CD14-positive monocyte (primary cell): ENCODE data around the gene VAV2. TPM values are rescaled to one million over a fixed set of nuclear protein-coding genes. Genes with fewer than 3 reads are reported as not detected.
A peak's percentile ranks its signal among the peaks of the same experiment; 100 is the strongest.

Experiments
- DNase-seq, 3 donors: peaks; one replicate each; pipeline ENCODE4 v3.0.0-alpha.2; 2011 to 2022
- H2AFZ ChIP-seq: 2 replicates; pipeline ENCODE4 v1.6.0; 2012; ENCODE audit warnings: mild to moderate bottlenecking, low read depth, low read length, inconsistent platforms; ENCODE audit not compliant: insufficient read depth, poor library complexity, severe bottlenecking
- H3K27ac ChIP-seq, 2 donors: 1 replicate in 1 of 2; 2 replicates in 1 of 2; pipeline ENCODE4 v1.5.1; 2012 to 2013; ENCODE audit warnings: low read length in 2 of 2, control low read depth in 1 of 2, inconsistent platforms in 1 of 2, low read depth in 1 of 2, mild to moderate bottlenecking in 1 of 2
- H3K27me3 ChIP-seq, 2 donors: one replicate each; pipeline versions ENCODE4 v1.6.0 to v1.6.1; 2011 to 2013; ENCODE audit warnings: low read length in 2 of 2; ENCODE audit not compliant: control insufficient read depth in 2 of 2, insufficient read depth in 2 of 2
- H3K36me3 ChIP-seq, 2 donors: replicated peaks in 1 of 2; 1 replicate in 1 of 2; 2 replicates in 1 of 2; pipeline versions ENCODE4 v1.5.1 to v1.6.1; 2012 to 2013; ENCODE audit warnings: low read length in 2 of 2, control low read depth in 1 of 2, inconsistent platforms in 1 of 2, mild to moderate bottlenecking in 1 of 2; ENCODE audit not compliant: insufficient read depth in 2 of 2, control insufficient read depth in 1 of 2
- H3K4me1 ChIP-seq, 2 donors: 1 replicate in 1 of 2; 2 replicates in 1 of 2; pipeline versions ENCODE4 v1.5.1 to v1.6.1; 2012 to 2013; ENCODE audit warnings: low read length in 2 of 2, control low read depth in 1 of 2, inconsistent platforms in 1 of 2, mild to moderate bottlenecking in 1 of 2, moderate library complexity in 1 of 2; ENCODE audit not compliant: insufficient read depth in 2 of 2, control insufficient read depth in 1 of 2
- H3K4me2 ChIP-seq: replicated peaks from 2 replicates; pipeline ENCODE3; 2012; ENCODE audit warnings: low read length, moderate library complexity, mild to moderate bottlenecking; ENCODE audit not compliant: poor library complexity, severe bottlenecking; ENCODE audit errors: extremely low read depth
- H3K4me3 ChIP-seq, 3 experiments: fragments of 200-600 bp in 1 of 3; sonication (generic) in 1 of 3; replicated peaks in 1 of 3; 1 replicate in 2 of 3; 2 replicates in 1 of 3; pipeline ENCODE4 v1.5.1; 2011 to 2013; ENCODE audit warnings: low read length in 3 of 3, mild to moderate bottlenecking in 3 of 3, control low read depth in 2 of 3, low read depth in 2 of 3, inconsistent platforms in 1 of 3, moderate library complexity in 1 of 3
- H3K79me2 ChIP-seq: 2 replicates; pipeline ENCODE4 v1.6.0; 2012; ENCODE audit warnings: mild to moderate bottlenecking, control low read depth, inconsistent platforms, low read length, moderate library complexity; ENCODE audit not compliant: insufficient read depth
- H3K9ac ChIP-seq: 2 replicates; pipeline ENCODE4 v1.6.0; 2017; ENCODE audit warnings: low read length, mild to moderate bottlenecking; ENCODE audit not compliant: insufficient read depth, poor library complexity, severe bottlenecking
- H3K9me3 ChIP-seq, 2 donors: replicated peaks in 1 of 2; 1 replicate in 1 of 2; 2 replicates in 1 of 2; pipeline versions ENCODE4 v1.5.1 to v1.6.1; 2012 to 2013; ENCODE audit warnings: low read length in 2 of 2, control low read depth in 1 of 2; ENCODE audit not compliant: control insufficient read depth in 1 of 2, insufficient read depth in 1 of 2
- H4K20me1 ChIP-seq: 2 replicates; pipeline ENCODE4 v1.6.0; 2012; ENCODE audit warnings: mild to moderate bottlenecking, low read length, control low read depth, moderate library complexity; ENCODE audit not compliant: insufficient read depth
- H3K27ac Mint-ChIP-seq, 7 donors: one replicate each; pipeline ENCODE4 v1.8.0; 2020; ENCODE audit warnings: mild to moderate bottlenecking in 7 of 7, mixed read lengths in 7 of 7, moderate library complexity in 6 of 7, inconsistent platforms in 2 of 7
- H3K27me3 Mint-ChIP-seq, 3 donors: one replicate each; pipeline ENCODE4 v1.8.0; 2021 to 2022; ENCODE audit warnings: low read depth in 3 of 3, mild to moderate bottlenecking in 3 of 3, mixed read lengths in 3 of 3, moderate library complexity in 3 of 3, inconsistent platforms in 1 of 3
- H3K36me3 Mint-ChIP-seq, 2 donors: one replicate each; pipeline ENCODE4 v1.8.0; 2020; ENCODE audit warnings: mixed read lengths in 2 of 2, inconsistent platforms in 1 of 2, mild to moderate bottlenecking in 1 of 2
- H3K4me1 Mint-ChIP-seq: one replicate; pipeline ENCODE4 v1.8.0; 2020; ENCODE audit warnings: mild to moderate bottlenecking, mixed read lengths
- H3K4me3 Mint-ChIP-seq, 2 donors: one replicate each; pipeline ENCODE4 v1.8.0; 2020; ENCODE audit warnings: mild to moderate bottlenecking in 2 of 2, mixed read lengths in 2 of 2, moderate library complexity in 1 of 2
- H3K9me3 Mint-ChIP-seq, 7 donors: one replicate each; pipeline ENCODE4 v1.8.0; 2020 to 2022; ENCODE audit warnings: mixed read lengths in 7 of 7, mild to moderate bottlenecking in 6 of 7, moderate library complexity in 6 of 7, inconsistent platforms in 2 of 7
- WGBS: methylation state at CpG from one replicate; pipeline ENCODE4 v1.1.5; 2013; ENCODE audit warnings: missing lambda C conversion rate; ENCODE audit not compliant: insufficient coverage; 5-methylcytosine and 5-hydroxymethylcytosine counted together
- intact Hi-C, 2 donors: fragments of 100-400 bp; cut with micrococcal nuclease; formaldehyde crosslinking; loops; one replicate each; pipeline versions ENCODE4 v1.15.0 to v1.15.1; 2023
- polyA plus RNA-seq, 3 donors: library from polyadenylated mRNA; depleted of rRNA in 1 of 3; unstranded in 2 of 3; stranded (reverse) in 1 of 3; fragments of 300-500 nt in 2 of 3; fragments of >200 nt in 1 of 3; fragmentation: Illumina TruSeq in 2 of 3; gene quantifications; 1 replicate in 2 of 3; 2 replicates in 1 of 3; pipeline ENCODE4 v1.2.3, GENCODE V29; 2012 to 2021
- TF ChIP-seq, protein P1 (sequence below): fragments of 200-600 bp; IDR thresholded peaks from one replicate; pipeline ENCODE4 v1.8.0; 2022; ENCODE audit warnings: antibody characterized with exemption, mild to moderate bottlenecking

The VAV2 gene
- polyA plus RNA-seq, 3 donors: 2.3 to 13.6 (median 2.3) TPM

DNA sequence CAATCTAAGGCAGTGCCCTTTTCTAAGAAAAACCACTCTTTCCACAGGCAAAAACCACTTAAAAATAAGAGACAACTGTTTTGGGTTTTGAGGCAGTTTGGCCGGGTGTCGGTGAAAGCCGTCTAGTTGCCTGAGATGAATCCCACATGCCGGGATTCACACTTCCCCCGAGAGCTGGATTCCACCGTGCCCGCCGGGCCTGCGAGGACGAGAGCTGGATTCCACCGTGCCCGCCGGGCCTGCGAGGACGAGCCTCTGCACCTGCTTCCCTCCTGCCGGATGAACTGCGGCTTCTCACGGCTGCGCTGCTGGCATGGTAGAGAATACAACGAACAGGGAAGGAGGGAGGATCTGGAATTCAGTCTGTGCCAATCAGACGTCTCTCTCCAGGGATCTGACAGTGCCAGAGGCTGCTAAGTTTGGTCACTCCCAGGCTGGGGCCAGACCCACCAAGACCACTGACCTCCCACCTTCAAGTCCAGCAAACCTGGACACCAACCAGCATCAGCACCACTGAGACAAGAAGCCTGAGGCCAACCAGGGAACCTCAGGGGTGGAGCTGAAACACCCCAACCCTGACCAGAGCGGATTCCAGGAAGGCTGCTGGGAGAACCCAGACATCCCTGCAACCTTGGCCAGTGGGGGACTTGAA, 23.0 kb downstream of the VAV2 start:
- Mint-ChIP-seq H3K27me3 (peaks cover 0 to 4% (median 2%) of the 10 kb centered on the region in 3 donors), H3K4me1 (peaks cover 11% of the 10 kb centered on the region), H3K36me3 (peaks cover 0 to 6% of the 10 kb centered on the region in 2 donors), H3K27ac (peak overlapping the region in 1 of 7 donors; percentile 60), H3K4me3 (no peak overlapping the region), H3K9me3 (peaks cover 8 to 17% (median 12%) of the 10 kb centered on the region in 7 donors)
- Histone ChIP-seq H3K27me3 (no peaks in the 10 kb centered on the region), H3K9ac (no peak overlapping the region), H3K4me2 (no peak overlapping the region), H3K27ac (no peak overlapping the region), H4K20me1 (peaks cover 93% of the 10 kb centered on the region), H3K9me3 (peaks cover 1 to 8% of the 10 kb centered on the region in 2 donors), H3K4me3 (no peak overlapping the region), H3K79me2 (peaks cover 29% of the 10 kb centered on the region), H3K4me1 (no peaks in the 10 kb centered on the region), H2AFZ (no peak overlapping the region), H3K36me3 (no peaks in the 10 kb centered on the region)
- DNase-seq: no peak
- TF ChIP-seq, protein P1, sequence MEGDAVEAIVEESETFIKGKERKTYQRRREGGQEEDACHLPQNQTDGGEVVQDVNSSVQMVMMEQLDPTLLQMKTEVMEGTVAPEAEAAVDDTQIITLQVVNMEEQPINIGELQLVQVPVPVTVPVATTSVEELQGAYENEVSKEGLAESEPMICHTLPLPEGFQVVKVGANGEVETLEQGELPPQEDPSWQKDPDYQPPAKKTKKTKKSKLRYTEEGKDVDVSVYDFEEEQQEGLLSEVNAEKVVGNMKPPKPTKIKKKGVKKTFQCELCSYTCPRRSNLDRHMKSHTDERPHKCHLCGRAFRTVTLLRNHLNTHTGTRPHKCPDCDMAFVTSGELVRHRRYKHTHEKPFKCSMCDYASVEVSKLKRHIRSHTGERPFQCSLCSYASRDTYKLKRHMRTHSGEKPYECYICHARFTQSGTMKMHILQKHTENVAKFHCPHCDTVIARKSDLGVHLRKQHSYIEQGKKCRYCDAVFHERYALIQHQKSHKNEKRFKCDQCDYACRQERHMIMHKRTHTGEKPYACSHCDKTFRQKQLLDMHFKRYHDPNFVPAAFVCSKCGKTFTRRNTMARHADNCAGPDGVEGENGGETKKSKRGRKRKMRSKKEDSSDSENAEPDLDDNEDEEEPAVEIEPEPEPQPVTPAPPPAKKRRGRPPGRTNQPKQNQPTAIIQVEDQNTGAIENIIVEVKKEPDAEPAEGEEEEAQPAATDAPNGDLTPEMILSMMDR: no peak
- intact Hi-C loops: no loop called here
- WGBS: 94% methylated on average over 18 of the region's 22 CpGs

DNA sequence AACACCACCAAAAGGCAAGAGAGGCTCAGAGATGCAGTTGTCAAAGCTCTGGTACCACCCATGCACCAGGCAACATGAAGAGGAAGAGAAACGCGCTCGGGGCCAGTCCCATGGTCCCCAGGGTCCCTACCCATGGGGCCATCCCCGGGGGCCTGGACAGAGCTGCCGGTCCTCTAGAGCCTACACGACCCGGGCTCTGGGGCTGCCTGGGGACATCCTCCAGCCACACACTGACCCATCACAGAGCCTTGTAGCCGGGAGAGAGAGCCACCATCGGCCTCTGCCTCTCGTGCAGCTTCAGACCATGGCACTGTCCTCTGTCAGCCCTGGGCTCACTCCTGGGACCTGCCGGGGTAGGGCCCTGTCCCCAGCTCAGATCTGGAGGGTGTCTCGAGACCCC, 23.7 kb downstream of the VAV2 start:
- H3K4me3 ChIP-seq: no peak overlapping the region
- TF ChIP-seq, protein P1: no peak
- 90% methylated on average over 9 of the region's 12 CpGs for WGBS
- H3K27ac ChIP-seq: no peak overlapping the region
- peaks cover 0 to 6% of the 10 kb centered on the region in 2 donors for H3K36me3 Mint-ChIP-seq
- peaks cover 10 to 17% (median 12%) of the 10 kb centered on the region in 7 donors for H3K9me3 Mint-ChIP-seq
- H3K9ac ChIP-seq: no peak overlapping the region
- peaks cover 89% of the 10 kb centered on the region for H4K20me1 ChIP-seq
- intact Hi-C loops: no loop called here
- H3K36me3 ChIP-seq: no peaks in the 10 kb centered on the region
- H3K27me3 ChIP-seq: no peaks in the 10 kb centered on the region
- no peak overlapping the region for H3K4me2 ChIP-seq
- no peak overlapping the region for H3K4me3 Mint-ChIP-seq
- peaks cover 32% of the 10 kb centered on the region for H3K79me2 ChIP-seq
- peaks cover 3 to 8% of the 10 kb centered on the region in 2 donors for H3K9me3 ChIP-seq
- no peak overlapping the region for H3K27ac Mint-ChIP-seq
- no peak for DNase-seq
- peaks cover 8% of the 10 kb centered on the region for H3K4me1 Mint-ChIP-seq
- no peak overlapping the region for H2AFZ ChIP-seq
- peaks cover 0 to 4% (median 2%) of the 10 kb centered on the region in 3 donors for H3K27me3 Mint-ChIP-seq
- no peaks in the 10 kb centered on the region for H3K4me1 ChIP-seq
